ENCODE results near the gene FMNL1.

DNA sequence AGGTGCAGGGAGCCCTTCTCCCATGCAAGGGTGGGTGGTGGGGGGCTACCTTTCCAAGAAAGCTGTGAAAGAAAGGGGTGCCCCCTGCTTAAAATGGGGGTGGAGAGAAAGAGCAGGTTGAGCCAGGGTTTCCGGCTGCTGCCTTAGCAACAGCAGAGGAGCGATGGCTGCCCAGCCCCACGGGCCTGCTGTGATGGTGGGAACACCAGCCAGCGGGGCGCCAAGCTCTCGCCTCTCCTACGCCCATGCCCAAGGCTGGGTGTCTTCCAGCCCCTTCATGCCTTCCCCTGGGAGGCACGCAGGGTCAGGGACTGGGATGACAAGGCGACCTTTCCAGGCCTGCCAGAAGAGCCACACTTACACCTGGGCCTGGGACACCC is 3.0 kb downstream of the FMNL1 start:
- TF ChIP-seq CTCF (IDR thresholded peaks at IDR 0.05), result no peak
- TF ChIP-seq EZH2phosphoT487 (IDR thresholded peaks at IDR 0.05), result no peak

All from neural progenitor cell (in vitro differentiated cells).